HG02763 (cell line): ENCODE data around the gene SOX10.
A peak's percentile ranks its signal among the peaks of the same experiment; 100 is the strongest.
"Not testable (repeated sequence)": the region's sequence is repeated elsewhere in the genome, so short reads cannot be mapped to it uniquely, and the experiment has no call there.

Experiments
- ATAC-seq: cut with Tn5 transposase; IDR thresholded peaks from one replicate; pipeline ENCODE4 v1.9.1; 2021; ENCODE audit warnings: mild to moderate bottlenecking, moderate library complexity; ENCODE audit not compliant: unreplicated experiment

The SOX10 gene

GRCh38 chr22:37965940-37966664 is 18.3 kb downstream of the SOX10 start:
- ATAC-seq = no peak

GRCh38 chr22:37961062-37961461 is 23.3 kb downstream of the SOX10 start:
- ATAC-seq = no peak

GRCh38 chr22:37959231-37959825 is 25.0 kb downstream of the SOX10 start:
- no peak for ATAC-seq

- no peak for ATAC-seq
Measured at GRCh38 chr22:37957232-37957631, 27.1 kb downstream of the SOX10 start.

- not testable (repeated sequence) for ATAC-seq
Measured at GRCh38 chr22:37955825-37956397, 28.4 kb downstream of the SOX10 start.

GRCh38 chr22:37954686-37955085 is 29.7 kb downstream of the SOX10 start:
- no peak for ATAC-seq

- ATAC-seq = peak; percentile 79
Measured at GRCh38 chr22:37953437-37954179, 30.7 kb downstream of the SOX10 start, which contains the start of the genes C22orf23 and POLR2F. C22orf23 (minus strand) TSS chr22:37953601; CDS start chr22:37953149, 452 bp downstream. POLR2F (plus strand) TSS chr22:37953699; CDS start chr22:37953788, 89 bp downstream.

- ATAC-seq = no peak
Measured at GRCh38 chr22:37953062-37953436, 31.3 kb downstream of the SOX10 start.

GRCh38 chr22:37952629-37953028 is 31.7 kb downstream of the SOX10 start:
- not testable (repeated sequence) for ATAC-seq

GRCh38 chr22:37951305-37951704 is 33.0 kb downstream of the SOX10 start:
- ATAC-seq = no peak

GRCh38 chr22:37947142-37947795 is 37.1 kb downstream of the SOX10 start:
- not testable (repeated sequence) for ATAC-seq

- not testable (repeated sequence) for ATAC-seq
Measured at GRCh38 chr22:37944423-37944822, 39.9 kb downstream of the SOX10 start.

GRCh38 chr22:37943825-37944198 is 40.5 kb downstream of the SOX10 start:
- ATAC-seq = no peak

GRCh38 chr22:37943136-37943824 is 41.1 kb downstream of the SOX10 start:
- ATAC-seq = no peak

GRCh38 chr22:37942133-37942532 is 42.2 kb downstream of the SOX10 start:
- ATAC-seq = no peak

- no peak for ATAC-seq
Measured at GRCh38 chr22:37940698-37941376, 43.5 kb downstream of the SOX10 start.

GRCh38 chr22:37933711-37934376 is 50.5 kb downstream of the SOX10 start:
- peak; percentile 80 for ATAC-seq

GRCh38 chr22:37932821-37933578 is 51.4 kb downstream of the SOX10 start:
- ATAC-seq = no peak
